Mammary epithelial cell (primary cell): ENCODE data around the gene MIPEP.
"Not testable (repeated sequence)": the region's sequence is repeated elsewhere in the genome, so short reads cannot be mapped to it uniquely, and the experiment has no call there.

ENCODE experiments used
- EZH2 ChIP-seq: IDR thresholded peaks from 2 replicates; pipeline ENCODE4 v1.6.1; 2012; ENCODE audit warnings: low read length, inconsistent platforms, borderline replicate concordance
- TF ChIP-seq, protein P1 (sequence below), 2 donors: IDR thresholded peaks in 1 of 2; conservative IDR thresholded peaks in 1 of 2; 2 replicates each; pipeline ENCODE4 v1.5.1; 2011 to 2012; ENCODE audit warnings: inconsistent platforms in 2 of 2, low read length in 2 of 2, mild to moderate bottlenecking in 2 of 2, control low read depth in 1 of 2, low read depth in 1 of 2; ENCODE audit not compliant: insufficient read depth in 1 of 2; ENCODE audit errors: extremely low read depth in 1 of 2

DNA sequence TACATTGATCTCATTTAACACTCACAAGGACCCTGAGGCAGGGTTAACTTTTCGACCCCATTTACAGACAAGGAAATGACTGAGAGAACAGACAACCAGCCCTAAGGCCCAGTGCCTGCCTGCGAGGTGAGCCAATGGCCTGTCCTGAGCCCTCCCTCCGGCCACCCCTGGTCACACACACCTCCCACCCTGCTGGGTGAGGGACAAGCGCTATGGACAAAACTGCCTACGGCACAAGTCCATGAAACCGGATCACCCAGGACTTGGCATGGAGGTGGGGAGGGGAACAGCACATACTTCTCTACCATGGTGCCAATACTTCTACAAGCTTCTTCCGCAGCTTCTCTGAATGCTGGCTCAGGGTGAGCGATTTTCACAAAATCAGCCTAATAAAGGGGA, 7.8 kb downstream of the MIPEP start:
- TF ChIP-seq, protein P1, sequence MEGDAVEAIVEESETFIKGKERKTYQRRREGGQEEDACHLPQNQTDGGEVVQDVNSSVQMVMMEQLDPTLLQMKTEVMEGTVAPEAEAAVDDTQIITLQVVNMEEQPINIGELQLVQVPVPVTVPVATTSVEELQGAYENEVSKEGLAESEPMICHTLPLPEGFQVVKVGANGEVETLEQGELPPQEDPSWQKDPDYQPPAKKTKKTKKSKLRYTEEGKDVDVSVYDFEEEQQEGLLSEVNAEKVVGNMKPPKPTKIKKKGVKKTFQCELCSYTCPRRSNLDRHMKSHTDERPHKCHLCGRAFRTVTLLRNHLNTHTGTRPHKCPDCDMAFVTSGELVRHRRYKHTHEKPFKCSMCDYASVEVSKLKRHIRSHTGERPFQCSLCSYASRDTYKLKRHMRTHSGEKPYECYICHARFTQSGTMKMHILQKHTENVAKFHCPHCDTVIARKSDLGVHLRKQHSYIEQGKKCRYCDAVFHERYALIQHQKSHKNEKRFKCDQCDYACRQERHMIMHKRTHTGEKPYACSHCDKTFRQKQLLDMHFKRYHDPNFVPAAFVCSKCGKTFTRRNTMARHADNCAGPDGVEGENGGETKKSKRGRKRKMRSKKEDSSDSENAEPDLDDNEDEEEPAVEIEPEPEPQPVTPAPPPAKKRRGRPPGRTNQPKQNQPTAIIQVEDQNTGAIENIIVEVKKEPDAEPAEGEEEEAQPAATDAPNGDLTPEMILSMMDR (conservative IDR thresholded peaks at IDR 0.05 in 1 of 2, IDR thresholded peaks at IDR 0.05 in 1 of 2; ENCODE audit: extremely low read depth in 1 of 2, insufficient read depth in 1 of 2, low read depth in 1 of 2, low read length in 2 of 2): not testable (repeated sequence)
- TF ChIP-seq EZH2: not testable (repeated sequence)
